ENCODE results near the gene RNU1-2. TPM values are rescaled to one million over a fixed set of nuclear protein-coding genes. Genes with fewer than 3 reads are reported as not detected.
A peak's percentile ranks its signal among the peaks of the same experiment; 100 is the strongest.
"Not testable (repeated sequence)": the region's sequence is repeated elsewhere in the genome, so short reads cannot be mapped to it uniquely, and the experiment has no call there.

The RNU1-2 gene
- total and polyA plus RNA-seq, 10 donors = under 0.01 to 8,075 (median 6,234) TPM; not detected in 3

DNA sequence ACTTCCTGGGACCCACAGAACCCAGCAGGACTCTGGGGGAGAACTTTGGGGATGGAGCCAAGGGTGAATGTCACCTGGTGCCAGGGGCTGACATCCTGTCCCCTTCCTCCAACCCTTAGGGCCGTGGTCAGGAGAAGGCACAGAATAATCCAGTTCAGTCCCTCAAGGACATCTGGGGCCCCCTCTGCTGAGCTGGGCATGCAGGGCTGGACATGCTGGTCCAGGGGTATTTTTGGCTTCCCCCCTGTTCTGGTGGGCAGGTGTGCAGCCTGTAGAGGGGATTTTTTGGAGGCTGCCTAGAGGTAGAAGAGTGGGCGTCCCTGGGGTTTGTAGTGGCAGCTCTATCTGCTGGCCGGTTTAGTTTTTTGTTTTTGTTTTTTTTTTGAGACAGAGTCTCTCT is 22.6 kb downstream of the RNU1-2 start:
- TF ChIP-seq CTCF (IDR thresholded peaks at IDR 0.05 in 8 of 11, conservative IDR thresholded peaks at IDR 0.05 in 3 of 11) (no peak), POLR2AphosphoS5 (IDR thresholded peaks at IDR 0.05) (no peak), POLR2A (IDR thresholded peaks at IDR 0.05) (no peak)
- H3K27me3 ChIP-seq (replicated peaks in 1 of 7) = peaks cover 0 to 20% (median 0%) of the 10 kb centered on the region in 7 donors
- no peaks in the 10 kb centered on the region for H3K36me3 ChIP-seq
- peak; percentile 71 for DNase-seq
- no peak overlapping the region for H3K27ac ChIP-seq
- intact Hi-C loops (cut with DNase I; ENCODE audit: low total_unique reads) = no loop called here
- H3K9me3 ChIP-seq = no peaks in the 10 kb centered on the region
- no peak overlapping the region for H3K4me3 ChIP-seq
- WGBS, 5 donors = 59 to 81% (median 74%) methylated on average over 3 of the region's 3 CpGs
- peaks cover 12 to 43% (median 28%) of the 10 kb centered on the region in 6 donors for H3K4me1 ChIP-seq

GRCh38 chr1:16918936-16919665 is 23.3 kb downstream of the RNU1-2 start:
- H3K27me3 ChIP-seq (replicated peaks in 1 of 7) = peaks cover 0 to 20% (median 0%) of the 10 kb centered on the region in 7 donors
- peak; percentile 61 for DNase-seq
- intact Hi-C loops (cut with DNase I; ENCODE audit: low total_unique reads); H3K9me3 ChIP-seq; H3K27ac ChIP-seq; H3K36me3 ChIP-seq; H3K4me3 ChIP-seq: not testable (repeated sequence)
- H3K4me1 ChIP-seq = peaks cover 9 to 39% (median 24%) of the 10 kb centered on the region in 6 donors
- 86 to 93% (median 90%) methylated on average over 15 of the region's 15 CpGs for WGBS, 5 donors

GRCh38 chr1:16920951-16921350 is 25.2 kb downstream of the RNU1-2 start:
- Histone ChIP-seq H3K4me1 (peaks cover 9 to 21% (median 13%) of the 10 kb centered on the region in 6 donors), H3K36me3 (no peaks in the 10 kb centered on the region), H3K4me3 (no peak overlapping the region), H3K27me3 (replicated peaks in 1 of 7) (peaks cover 0 to 20% (median 0%) of the 10 kb centered on the region in 7 donors), H3K27ac (no peak overlapping the region), H3K9me3 (no peaks in the 10 kb centered on the region)
- peak; percentile 47 for DNase-seq
- TF ChIP-seq POLR2AphosphoS5 (IDR thresholded peaks at IDR 0.05) (no peak), CTCF (IDR thresholded peaks at IDR 0.05 in 8 of 11, conservative IDR thresholded peaks at IDR 0.05 in 3 of 11) (no peak), POLR2A (IDR thresholded peaks at IDR 0.05) (no peak)
- 85 to 94% (median 89%) methylated on average over 10 of the region's 10 CpGs for WGBS, 5 donors
- intact Hi-C loops (cut with DNase I; ENCODE audit: low total_unique reads) = no loop called here

- Histone ChIP-seq H3K4me3 (peak within 1 kb of the TSS in 2 of 8 donors; percentile 2 to 50), H3K9me3 (no peaks in the 10 kb centered on the region), H3K4me1 (peaks cover 9 to 16% (median 13%) of the 10 kb centered on the region in 6 donors), H3K36me3 (no peaks in the 10 kb centered on the region), H3K27me3 (replicated peaks in 1 of 7) (peaks cover 0 to 20% (median 0%) of the 10 kb centered on the region in 7 donors), H3K27ac (peak within 1 kb of the TSS in 1 of 8 donors; percentile 10)
- peak; percentile 91 for DNase-seq
- intact Hi-C loops (cut with DNase I; ENCODE audit: low total_unique reads) = no loop called here
- 17 to 22% (median 18%) methylated on average over 17 of the region's 17 CpGs for WGBS, 5 donors
- TF ChIP-seq POLR2AphosphoS5 (IDR thresholded peaks at IDR 0.05) (peak; percentile 59 to 65 (median 62)), CTCF (IDR thresholded peaks at IDR 0.05 in 8 of 11, conservative IDR thresholded peaks at IDR 0.05 in 3 of 11) (no peak), POLR2A (IDR thresholded peaks at IDR 0.05) (no peak)
These were observed 25.8 kb downstream of the RNU1-2 start, which contains the start of gene CROCC for GRCh38 chr1:16921391-16922185. TSS of gene CROCC (plus strand) at chr1:16921931. CDS start at chr1:16922019, 88 bp downstream.
